Natural killer cell treated with Interleukin-12 subunit alpha and Interleukin-12 subunit beta and Interleukin-15 and Interleukin-18, amount 100 ng/mL, for 72 hours (primary cell): ENCODE measurements around the gene VRK1. TPM values are rescaled to one million over a fixed set of nuclear protein-coding genes. Genes with fewer than 3 reads are reported as not detected.

Source experiments
- ATAC-seq, 2 donors: fragments of 150-1000 bp; cut with Tn5 transposase in 1 of 2; sonication (Bioruptor Pico), chemical (Tn5 transposase) in 1 of 2; 2 replicates each; pipeline ENCODE4 v1.10.0; 2021
- DNase-seq: peaks from one replicate; pipeline ENCODE4 v3.0.0; 2022; ENCODE audit warnings: low spot score
- H3K27ac Mint-ChIP-seq, 2 donors: 1 replicate in 1 of 2; 2 replicates in 1 of 2; pipeline ENCODE4 v1.8.0; 2022; ENCODE audit warnings: mixed read lengths in 2 of 2, mild to moderate bottlenecking in 1 of 2, moderate library complexity in 1 of 2
- H3K27me3 Mint-ChIP-seq, 2 donors: 1 replicate in 1 of 2; 2 replicates in 1 of 2; pipeline ENCODE4 v1.8.0; 2022; ENCODE audit warnings: mixed read lengths in 2 of 2
- H3K36me3 Mint-ChIP-seq: one replicate; pipeline ENCODE4 v1.8.0; 2022; ENCODE audit warnings: mixed read lengths
- H3K4me1 Mint-ChIP-seq, 2 donors: 1 replicate in 1 of 2; 2 replicates in 1 of 2; pipeline ENCODE4 v1.8.0; 2022; ENCODE audit warnings: low read depth in 2 of 2, mixed read lengths in 2 of 2, mild to moderate bottlenecking in 1 of 2
- H3K4me3 Mint-ChIP-seq: one replicate; pipeline ENCODE4 v1.8.0; 2022; ENCODE audit warnings: mixed read lengths
- H3K9me3 Mint-ChIP-seq: 2 replicates; pipeline ENCODE4 v1.8.0; 2022; ENCODE audit warnings: mixed read lengths
- total RNA-seq, 2 donors: library from RNA; stranded (reverse); gene quantifications; one replicate each; pipeline ENCODE4 v1.2.3, GENCODE V29; 2022

The VRK1 gene
- total RNA-seq, 2 donors from 2014 or later, result 39.9 to 79.3 TPM

GRCh38 chr14:96772929-96773328 lies 24.3 kb upstream of the VRK1 start:
- no peak for DNase-seq
- no peak for ATAC-seq
- Mint-ChIP-seq H3K4me1 (no peaks in the 10 kb centered on the region), H3K27ac (no peak overlapping the region), H3K4me3 (no peak overlapping the region), H3K9me3 (no peaks in the 10 kb centered on the region), H3K27me3 (peaks cover 18 to 36% of the 10 kb centered on the region in 2 donors), H3K36me3 (no peaks in the 10 kb centered on the region)

- H3K27me3 Mint-ChIP-seq, result peaks cover 10 to 20% of the 10 kb centered on the region in 2 donors
- ATAC-seq, result no peak
Measured at GRCh38 chr14:96776791-96777190, 20.4 kb upstream of the VRK1 start.

GRCh38 chr14:96780500-96780899 lies 16.7 kb upstream of the VRK1 start:
- Mint-ChIP-seq H3K4me3 (no peak overlapping the region), H3K27ac (no peak overlapping the region), H3K36me3 (no peaks in the 10 kb centered on the region), H3K27me3 (peaks cover 20 to 37% of the 10 kb centered on the region in 2 donors), H3K9me3 (no peaks in the 10 kb centered on the region), H3K4me1 (no peaks in the 10 kb centered on the region)
- DNase-seq (no peak), ATAC-seq (no peak)

More at GRCh38 chr14:96776791-96777190, 20.4 kb upstream of the VRK1 start:
- Mint-ChIP-seq H3K9me3 (no peaks in the 10 kb centered on the region), H3K27ac (no peak overlapping the region), H3K36me3 (no peaks in the 10 kb centered on the region), H3K4me1 (no peaks in the 10 kb centered on the region), H3K4me3 (no peak overlapping the region)
- DNase-seq, result no peak

- Mint-ChIP-seq H3K27me3 (peaks cover 20 to 43% of the 10 kb centered on the region in 2 donors), H3K36me3 (no peaks in the 10 kb centered on the region), H3K27ac (no peak overlapping the region), H3K9me3 (no peaks in the 10 kb centered on the region), H3K4me1 (no peaks in the 10 kb centered on the region), H3K4me3 (no peak overlapping the region)
- DNase-seq (no peak), ATAC-seq (no peak)
Measured at GRCh38 chr14:96781371-96781770, 15.8 kb upstream of the VRK1 start.

GRCh38 chr14:96782436-96782835 lies 14.7 kb upstream of the VRK1 start:
- no peak for DNase-seq
- ATAC-seq, result no peak
- Mint-ChIP-seq H3K27me3 (peaks cover 20 to 43% of the 10 kb centered on the region in 2 donors), H3K27ac (no peak overlapping the region), H3K4me1 (no peaks in the 10 kb centered on the region), H3K9me3 (no peaks in the 10 kb centered on the region), H3K36me3 (no peaks in the 10 kb centered on the region), H3K4me3 (no peak overlapping the region)

GRCh38 chr14:96783043-96783914 lies 13.9 kb upstream of the VRK1 start:
- H3K36me3 Mint-ChIP-seq, result no peaks in the 10 kb centered on the region
- no peaks in the 10 kb centered on the region for H3K9me3 Mint-ChIP-seq
- peaks cover 15 to 36% of the 10 kb centered on the region in 2 donors for H3K27me3 Mint-ChIP-seq
- H3K4me3 Mint-ChIP-seq, result no peak overlapping the region
- DNase-seq (no peak), ATAC-seq (no peak)
- no peaks in the 10 kb centered on the region for H3K4me1 Mint-ChIP-seq
- no peak overlapping the region for H3K27ac Mint-ChIP-seq

- H3K4me1 Mint-ChIP-seq, result no peaks in the 10 kb centered on the region
- no peak overlapping the region for H3K4me3 Mint-ChIP-seq
- DNase-seq, result no peak
- H3K27me3 Mint-ChIP-seq, result peaks cover 15 to 33% of the 10 kb centered on the region in 2 donors
- H3K9me3 Mint-ChIP-seq, result no peaks in the 10 kb centered on the region
- ATAC-seq, result no peak
- no peaks in the 10 kb centered on the region for H3K36me3 Mint-ChIP-seq
- H3K27ac Mint-ChIP-seq, result no peak overlapping the region
Measured at GRCh38 chr14:96783915-96784224, 13.3 kb upstream of the VRK1 start.

GRCh38 chr14:96790186-96790585 lies 7.0 kb upstream of the VRK1 start:
- DNase-seq (no peak), ATAC-seq (no peak)
- no peaks in the 10 kb centered on the region for H3K36me3 Mint-ChIP-seq
- peaks cover 0 to 9% of the 10 kb centered on the region in 2 donors for H3K27me3 Mint-ChIP-seq
- peaks cover 5 to 6% of the 10 kb centered on the region in 2 donors for H3K4me1 Mint-ChIP-seq
- H3K4me3 Mint-ChIP-seq, result no peak overlapping the region
- no peak overlapping the region for H3K27ac Mint-ChIP-seq
- H3K9me3 Mint-ChIP-seq, result no peaks in the 10 kb centered on the region

- H3K9me3 Mint-ChIP-seq, result no peaks in the 10 kb centered on the region
Measured at GRCh38 chr14:96790706-96791105, 6.5 kb upstream of the VRK1 start.

GRCh38 chr14:96792003-96792402 lies 5.2 kb upstream of the VRK1 start:
- Mint-ChIP-seq H3K27ac (no peak overlapping the region), H3K4me1 (peaks cover 6 to 9% of the 10 kb centered on the region in 2 donors), H3K36me3 (no peaks in the 10 kb centered on the region), H3K27me3 (no peaks in the 10 kb centered on the region), H3K9me3 (no peaks in the 10 kb centered on the region), H3K4me3 (no peak overlapping the region)
- ATAC-seq, result no peak
- no peak for DNase-seq

More at GRCh38 chr14:96790706-96791105, 6.5 kb upstream of the VRK1 start:
- Mint-ChIP-seq H3K36me3 (no peaks in the 10 kb centered on the region), H3K4me3 (no peak overlapping the region), H3K27ac (no peak overlapping the region), H3K4me1 (peaks cover 6% of the 10 kb centered on the region in 2 donors), H3K27me3 (peaks cover 0 to 4% of the 10 kb centered on the region in 2 donors)
- DNase-seq (no peak), ATAC-seq (no peak)

- no peak overlapping the region for H3K4me3 Mint-ChIP-seq
- H3K4me1 Mint-ChIP-seq, result peaks cover 7 to 11% of the 10 kb centered on the region in 2 donors
- H3K9me3 Mint-ChIP-seq, result no peaks in the 10 kb centered on the region
- DNase-seq, result no peak
- no peak overlapping the region for H3K27ac Mint-ChIP-seq
- no peaks in the 10 kb centered on the region for H3K36me3 Mint-ChIP-seq
- ATAC-seq, result no peak
- no peaks in the 10 kb centered on the region for H3K27me3 Mint-ChIP-seq
Measured at GRCh38 chr14:96792591-96792990, 4.6 kb upstream of the VRK1 start.

GRCh38 chr14:96793547-96793946 lies 3.6 kb upstream of the VRK1 start:
- no peak for ATAC-seq
- Mint-ChIP-seq H3K4me3 (no peak overlapping the region), H3K9me3 (no peaks in the 10 kb centered on the region), H3K4me1 (peaks cover 16 to 20% of the 10 kb centered on the region in 2 donors), H3K27ac (no peak overlapping the region), H3K36me3 (no peaks in the 10 kb centered on the region), H3K27me3 (no peaks in the 10 kb centered on the region)
- no peak for DNase-seq

GRCh38 chr14:96795109-96795828 lies 1.9 kb upstream of the VRK1 start:
- H3K9me3 Mint-ChIP-seq, result no peaks in the 10 kb centered on the region
- DNase-seq (no peak), ATAC-seq (no peak)
- H3K4me1 Mint-ChIP-seq, result peaks cover 20 to 22% of the 10 kb centered on the region in 2 donors
- no peaks in the 10 kb centered on the region for H3K27me3 Mint-ChIP-seq
- H3K27ac Mint-ChIP-seq, result peak overlapping the region in 1 of 2 donors; percentile 3
- H3K36me3 Mint-ChIP-seq, result no peaks in the 10 kb centered on the region
- no peak overlapping the region for H3K4me3 Mint-ChIP-seq
